MCF 10A (cell line): ENCODE results near the gene NEO1. TPM values are rescaled to one million over a fixed set of nuclear protein-coding genes. Genes with fewer than 3 reads are reported as not detected.

Experiments
- BruUV-seq: library from RNA; stranded (reverse); fragments of 400-500 nt; replicated peaks from 2 replicates; lab custom pipeline; 2021; lab: Mats Ljungman, UMichigan
- CTCF ChIA-PET: fragments of 300-600 bp; sonication (Branson Sonifier 250); formaldehyde crosslinking; extraction: SDS; loops from one replicate; lab custom pipeline; 2021; ENCODE audit warnings: antibody characterized with exemption, inconsistent platforms; lab: Yijun Ruan, JAX
- POLR2A ChIA-PET: fragments of 300-600, 350-650 bp; sonication (Branson Sonifier 250); formaldehyde crosslinking; extraction: SDS; loops from one replicate; lab custom pipeline; 2020; ENCODE audit warnings: antibody characterized with exemption, inconsistent platforms; lab: Yijun Ruan, JAX
- DNase-seq: peaks from one replicate; pipeline ENCODE4 v3.0.0-alpha.2; 2018; ENCODE audit not compliant: unreplicated experiment
- H3K27ac Mint-ChIP-seq: one replicate; pipeline ENCODE4 v1.8.0; 2022; ENCODE audit warnings: mild to moderate bottlenecking, low read depth, mixed read lengths; ENCODE audit not compliant: unreplicated experiment
- H3K27me3 Mint-ChIP-seq: one replicate; pipeline ENCODE4 v1.8.0; 2022; ENCODE audit warnings: mixed read lengths; ENCODE audit not compliant: insufficient read depth, unreplicated experiment
- H3K36me3 Mint-ChIP-seq: one replicate; pipeline ENCODE4 v1.8.0; 2022; ENCODE audit warnings: mild to moderate bottlenecking, moderate library complexity, mixed read lengths; ENCODE audit not compliant: insufficient read depth, unreplicated experiment
- H3K4me1 Mint-ChIP-seq: one replicate; pipeline ENCODE4 v1.8.0; 2022; ENCODE audit warnings: mixed read lengths; ENCODE audit not compliant: insufficient read depth, unreplicated experiment
- H3K4me3 Mint-ChIP-seq: one replicate; pipeline ENCODE4 v1.8.0; 2022; ENCODE audit warnings: mild to moderate bottlenecking, moderate library complexity, mixed read lengths; ENCODE audit not compliant: unreplicated experiment
- H3K9me3 Mint-ChIP-seq: one replicate; pipeline ENCODE4 v1.8.0; 2022; ENCODE audit warnings: mixed read lengths; ENCODE audit not compliant: unreplicated experiment
- CTCF ChIP-seq: fragments of 200-600 bp; IDR thresholded peaks from one replicate; pipeline ENCODE4 v1.8.0; 2022; ENCODE audit warnings: antibody characterized with exemption, mild to moderate bottlenecking; ENCODE audit not compliant: unreplicated experiment
- intact Hi-C: fragments of 100-400 bp; cut with micrococcal nuclease; formaldehyde crosslinking; loops from 2 replicates; pipeline ENCODE4 v1.14.1; 2022
- total RNA-seq: library from RNA; stranded (reverse); gene quantifications from 2 replicates; pipeline ENCODE4 v1.2.3, GENCODE V29; 2022

The NEO1 gene
- total RNA-seq, 1 experiment from 2014 or later, result 13.2 TPM

GRCh38 chr15:73325191-73325861 is 273.1 kb downstream of the NEO1 start:
- no peaks in the 10 kb centered on the region for H3K9me3 Mint-ChIP-seq
- CTCF ChIA-PET, result interaction anchor here (0.6 kb wide), 1 partner anchor 30 kb away, joined by 3 read pairs; no protein-coding TSS in a partner anchor
- BruUV-seq, result no TSS peak
- H3K36me3 Mint-ChIP-seq, result no peaks in the 10 kb centered on the region
- POLR2A ChIA-PET, result interaction anchor here (0.9 kb wide), 1 partner anchor 10 kb away, joined by 5 read pairs; no protein-coding TSS in a partner anchor
- H3K27me3 Mint-ChIP-seq, result peaks cover 18% of the 10 kb centered on the region
- no peaks in the 10 kb centered on the region for H3K4me1 Mint-ChIP-seq
- no peak for DNase-seq
- intact Hi-C loops, result no loop called here
- peak; percentile 5 for TF ChIP-seq CTCF
- no peak overlapping the region for H3K4me3 Mint-ChIP-seq
- H3K27ac Mint-ChIP-seq, result no peak overlapping the region

- no peak for TF ChIP-seq CTCF
- no peaks in the 10 kb centered on the region for H3K36me3 Mint-ChIP-seq
- no peaks in the 10 kb centered on the region for H3K9me3 Mint-ChIP-seq
- H3K4me3 Mint-ChIP-seq, result no peak overlapping the region
- intact Hi-C loops, result no loop called here
- peaks cover 18% of the 10 kb centered on the region for H3K27me3 Mint-ChIP-seq
- no peaks in the 10 kb centered on the region for H3K4me1 Mint-ChIP-seq
- H3K27ac Mint-ChIP-seq, result no peak overlapping the region
- no peak for DNase-seq
- CTCF ChIA-PET, result no interaction called here
- POLR2A ChIA-PET, result interaction anchor here (0.9 kb wide), 1 partner anchor 9 kb away, joined by 5 read pairs; no protein-coding TSS in a partner anchor
- no TSS peak for BruUV-seq
Observed at GRCh38 chr15:73326157-73326556, 273.9 kb downstream of the NEO1 start.

- no TSS peak for BruUV-seq
- Mint-ChIP-seq H3K27ac (no peak overlapping the region), H3K9me3 (no peaks in the 10 kb centered on the region), H3K36me3 (no peaks in the 10 kb centered on the region), H3K4me3 (no peak overlapping the region), H3K27me3 (peaks cover 18% of the 10 kb centered on the region), H3K4me1 (no peaks in the 10 kb centered on the region)
- intact Hi-C loops, result no loop called here
- DNase-seq, result no peak
- CTCF ChIA-PET, result interaction anchor here (0.5 to 1.0 kb wide), 5 partner anchors 12 to 600 kb away, joined by 3 read pairs; no protein-coding TSS in a partner anchor
- POLR2A ChIA-PET, result no interaction called here
- TF ChIP-seq CTCF, result no peak
Observed at GRCh38 chr15:73328149-73328820, 276.0 kb downstream of the NEO1 start.

- Mint-ChIP-seq H3K4me3 (no peak overlapping the region), H3K9me3 (no peaks in the 10 kb centered on the region), H3K36me3 (no peaks in the 10 kb centered on the region), H3K27ac (no peak overlapping the region), H3K4me1 (no peaks in the 10 kb centered on the region), H3K27me3 (peaks cover 18% of the 10 kb centered on the region)
- no TSS peak for BruUV-seq
- POLR2A ChIA-PET, result no interaction called here
- no peak for TF ChIP-seq CTCF
- intact Hi-C loops, result no loop called here
- DNase-seq, result no peak
- CTCF ChIA-PET, result interaction anchor here (0.5 to 1.0 kb wide), 4 partner anchors 11 to 599 kb away, joined by 3 read pairs; no protein-coding TSS in a partner anchor
Observed at GRCh38 chr15:73328981-73329380, 276.7 kb downstream of the NEO1 start.
